HG03097 (cell line): Measurements from ENCODE around the gene DEFB115.
"Not testable (repeated sequence)": the region's sequence is repeated elsewhere in the genome, so short reads cannot be mapped to it uniquely, and the experiment has no call there.

Experiments used
- ATAC-seq: cut with Tn5 transposase; IDR thresholded peaks from one replicate; pipeline ENCODE4 v1.9.1; 2021; ENCODE audit not compliant: unreplicated experiment, low FRiP score

The DEFB115 gene

GRCh38 chr20:31257364-31257763 is at the start of gene DEFB115:
DEFB115 (plus strand) TSS chr20:31257664; CDS start chr20:31257664, 0 bp downstream.
- ATAC-seq = no peak

GRCh38 chr20:31236953-31237352 is 20.5 kb upstream of the DEFB115 start:
- ATAC-seq = no peak

GRCh38 chr20:31237763-31238162 is 19.7 kb upstream of the DEFB115 start:
- no peak for ATAC-seq

GRCh38 chr20:31239139-31239538 is 18.3 kb upstream of the DEFB115 start:
- no peak for ATAC-seq

- no peak for ATAC-seq
Observed at GRCh38 chr20:31256959-31257358, 505 bp upstream of the DEFB115 start.

GRCh38 chr20:31260326-31260932 is 3.0 kb downstream of the DEFB115 start:
- no peak for ATAC-seq

GRCh38 chr20:31274441-31274840 is 17.0 kb downstream of the DEFB115 start:
- ATAC-seq = no peak

GRCh38 chr20:31278178-31278577 is 20.7 kb downstream of the DEFB115 start:
- ATAC-seq = no peak

GRCh38 chr20:31284964-31285363 is 27.5 kb downstream of the DEFB115 start:
- ATAC-seq = not testable (repeated sequence)

GRCh38 chr20:31308535-31309162 is 51.2 kb downstream of the DEFB115 start, which contains the start of gene DEFB116:
DEFB116 (minus strand) TSS chr20:31308585; CDS start chr20:31308585, 0 bp downstream.
- ATAC-seq = no peak
